Measurements from ENCODE around the gene TRIM6.
"Not testable (repeated sequence)": the region's sequence is repeated elsewhere in the genome, so short reads cannot be mapped to it uniquely, and the experiment has no call there.

TRIM6 gene

GRCh38 chr11:5605849-5606248, 9.4 kb downstream of the TRIM6 start:
- DNase-seq, result no peak

DNA sequence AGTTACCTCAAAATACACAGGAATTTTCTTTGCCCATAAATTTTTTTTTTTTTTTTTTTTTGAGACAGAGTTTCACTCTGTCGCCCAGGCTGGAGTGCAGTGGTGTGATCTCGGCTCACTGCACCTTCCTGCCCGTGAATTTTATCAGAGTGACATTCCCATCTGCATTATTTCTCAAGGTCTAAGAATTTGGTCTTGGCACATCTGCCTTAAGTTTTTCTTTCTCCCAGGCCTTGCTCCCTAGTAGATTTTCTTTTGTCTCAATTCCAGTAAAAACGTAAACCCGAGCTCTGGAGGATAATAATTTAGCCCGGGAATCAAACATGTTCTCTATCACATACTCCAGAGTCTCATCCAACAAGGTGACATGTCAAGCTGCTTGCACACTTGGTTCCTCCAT, 12.4 kb downstream of the TRIM6 start:
- no peak for DNase-seq

DNA sequence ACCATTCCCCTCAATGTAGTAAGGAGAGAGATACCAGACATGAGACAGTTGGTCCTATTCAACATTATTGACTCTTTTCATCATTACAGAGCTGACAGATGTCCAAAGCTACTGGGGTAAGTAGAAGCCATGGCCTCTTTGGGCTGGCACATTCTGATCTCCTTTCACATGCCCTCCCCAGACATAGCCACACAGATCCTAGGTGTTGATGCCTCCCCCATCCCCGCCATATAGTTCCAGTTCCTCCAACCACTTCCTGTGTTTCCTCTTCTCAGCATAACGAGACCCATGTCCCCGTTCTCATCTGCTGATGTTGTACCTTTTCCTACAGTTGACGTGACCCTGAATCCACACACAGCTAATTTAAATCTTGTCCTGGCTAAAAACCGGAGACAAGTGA, 14.0 kb downstream of the TRIM6 start:
- DNase-seq, result no peak

- DNase-seq, result no peak
These were observed 15.2 kb downstream of the TRIM6 start for GRCh38 chr11:5611627-5612026.

DNA sequence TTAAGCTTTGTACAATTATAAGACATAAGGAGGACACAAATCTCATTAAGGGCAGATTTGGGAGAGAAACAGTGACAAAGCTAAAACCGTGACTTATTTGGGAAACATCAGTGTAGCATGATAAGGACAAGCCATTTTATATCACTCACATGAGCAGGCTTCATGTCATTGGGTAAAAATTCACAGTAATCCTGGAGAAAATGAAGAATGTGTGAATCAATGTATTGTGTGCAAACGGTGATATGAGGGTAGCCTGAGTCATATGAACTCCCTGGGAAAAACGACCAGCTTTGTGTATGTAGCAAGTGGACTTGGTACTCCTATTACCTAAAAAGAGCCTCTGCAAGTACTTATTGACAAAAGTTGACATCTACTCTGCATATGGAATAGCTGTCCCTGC, 22.4 kb downstream of the TRIM6 start:
- no peak for DNase-seq

DNA sequence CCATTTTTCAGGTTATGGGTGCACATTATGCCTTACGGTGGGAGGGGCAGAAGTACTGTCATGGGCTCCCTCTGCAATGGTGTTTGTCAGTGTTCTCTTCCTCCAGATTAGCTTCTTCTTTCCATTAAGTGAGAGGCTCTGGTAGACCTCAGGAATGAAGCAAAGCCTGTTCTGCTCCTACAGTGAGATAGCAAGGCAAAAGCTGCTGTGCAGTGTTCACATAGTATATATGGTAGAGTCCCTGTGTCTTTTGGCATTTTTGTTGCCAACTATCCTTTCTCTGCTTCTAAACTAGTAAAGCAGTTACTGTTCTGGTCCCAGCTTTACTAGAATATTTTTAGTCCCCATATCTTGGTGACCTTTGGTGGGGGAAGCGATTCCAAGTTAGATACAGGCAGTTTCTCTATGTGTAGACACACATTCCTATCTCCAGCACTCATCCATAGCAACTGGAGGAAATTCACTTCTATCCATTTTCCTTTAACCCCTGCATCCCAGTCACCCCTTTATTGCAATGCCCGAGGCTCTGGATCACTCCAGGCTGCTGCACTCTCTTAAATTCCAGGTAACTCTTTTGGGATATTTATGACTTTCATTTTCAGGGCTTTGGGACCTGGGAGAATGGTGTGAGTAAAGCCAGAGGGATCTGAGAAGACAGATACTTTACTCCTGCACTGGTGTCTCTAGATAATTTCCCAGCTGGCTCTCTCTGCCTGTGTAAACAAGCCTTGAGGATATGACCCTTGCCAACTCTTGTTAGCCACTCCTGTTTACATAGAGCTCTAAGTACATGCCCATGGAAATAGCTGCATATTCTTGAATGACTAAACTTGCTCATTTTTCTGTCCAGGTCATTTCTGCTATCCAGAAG, 24.4 kb downstream of the TRIM6 start:
- no peak for DNase-seq

DNA sequence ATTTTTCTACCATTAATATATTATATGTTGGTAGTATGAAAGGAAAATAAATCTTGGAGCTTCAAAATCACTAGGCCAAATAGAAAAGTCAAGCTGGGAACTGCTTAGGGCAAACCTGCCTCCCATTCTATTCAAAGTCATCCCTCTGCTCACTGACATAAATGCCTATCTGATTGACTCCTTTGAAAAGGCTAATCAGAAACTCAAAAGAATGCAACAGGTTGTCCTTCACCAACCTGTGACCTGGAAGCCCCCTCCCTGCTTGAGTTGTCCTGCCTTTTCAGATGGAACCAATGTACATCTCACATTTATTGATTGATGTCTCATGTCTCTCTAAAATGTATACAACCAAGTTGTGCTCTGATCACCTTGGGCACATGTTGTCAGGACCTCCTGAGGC, 25.1 kb downstream of the TRIM6 start:
- no peak for DNase-seq

DNA sequence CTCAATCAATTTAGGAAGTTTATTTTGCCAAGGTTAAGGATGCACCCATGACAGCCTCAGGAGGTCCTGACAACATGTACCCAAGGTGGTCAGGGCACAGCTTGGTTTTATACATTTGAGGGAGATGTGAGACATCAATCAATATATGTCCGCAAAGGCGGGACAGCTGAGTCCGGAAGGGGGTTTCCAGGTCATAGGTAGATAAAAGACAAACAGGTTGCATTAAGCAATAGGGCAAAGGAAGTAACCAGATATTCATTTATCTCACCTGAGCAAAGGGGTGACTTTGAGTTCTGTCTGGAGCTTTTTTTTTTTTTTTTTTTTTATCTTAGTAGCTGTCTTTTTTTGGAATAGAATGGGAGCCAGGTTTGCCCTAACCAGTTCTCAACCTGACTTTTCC, 26.4 kb downstream of the TRIM6 start:
- no peak for DNase-seq

DNA sequence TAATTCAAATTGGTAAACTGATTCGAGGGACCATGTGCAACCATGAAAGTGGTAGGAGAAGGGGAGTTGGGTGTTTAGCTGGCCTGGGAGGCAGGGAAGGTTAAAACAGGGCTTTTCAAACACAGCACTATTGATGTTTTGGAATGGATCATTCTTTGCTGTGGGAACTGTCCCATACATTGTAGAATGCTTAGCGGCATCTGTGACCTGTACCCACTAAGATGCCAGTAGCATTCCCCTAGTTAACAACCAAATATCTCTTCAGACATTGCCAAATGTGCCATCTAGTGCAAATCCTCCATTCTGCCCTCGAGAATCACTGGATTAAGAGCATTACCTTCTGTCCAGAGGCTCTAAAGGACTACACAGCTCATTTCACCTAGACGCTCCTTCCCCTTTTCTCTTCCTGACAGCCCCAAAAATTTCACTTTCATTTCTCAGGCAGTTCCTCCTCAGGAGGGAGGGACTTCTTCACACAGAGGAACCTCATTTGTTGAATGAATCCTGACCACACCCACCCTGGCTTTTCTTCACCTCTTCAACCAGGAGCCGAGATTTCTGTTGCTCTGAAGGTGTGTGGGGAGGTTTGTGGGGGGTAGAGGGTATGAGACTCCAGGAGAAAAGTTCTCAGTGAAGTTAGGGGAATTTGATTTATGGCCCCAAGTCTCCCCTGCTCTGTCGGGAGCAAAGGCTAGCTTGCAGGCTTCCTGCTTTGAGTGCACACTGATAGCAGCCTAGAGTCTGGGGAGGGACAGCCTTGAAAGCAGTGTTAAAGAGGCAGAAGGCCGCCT, 28.2 kb downstream of the TRIM6 start, which contains the start of gene TRIM34:
Gene TRIM34, plus strand, starts transcription at position 513 of the 791 bp plus-strand sequence. CDS start 7,331 bp downstream, outside the sequence.
- DNase-seq, result peak; percentile 93

DNA sequence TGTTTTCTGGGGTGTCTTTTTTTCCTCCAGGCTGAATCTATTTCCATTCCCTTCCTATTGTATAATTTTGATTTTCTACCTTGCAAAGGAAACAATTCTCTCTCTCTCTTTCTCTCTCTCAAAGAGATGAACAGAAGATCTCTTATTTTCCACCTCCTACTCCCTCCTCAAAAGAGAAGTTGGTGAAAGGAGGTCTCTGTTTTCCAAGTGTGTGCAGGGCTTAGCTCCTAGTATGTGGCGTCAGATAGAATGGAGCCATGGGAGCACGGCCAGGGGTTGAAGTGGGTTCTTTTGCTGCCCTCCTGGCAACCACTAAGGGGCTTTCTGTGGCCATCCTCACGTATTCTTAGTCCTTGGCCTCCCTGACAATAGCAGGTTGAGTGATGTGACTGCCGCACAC, 28.8 kb downstream of the TRIM6 start:
- DNase-seq, result no peak

GRCh38 chr11:5626196-5626595, 29.8 kb downstream of the TRIM6 start:
- no peak for DNase-seq

DNA sequence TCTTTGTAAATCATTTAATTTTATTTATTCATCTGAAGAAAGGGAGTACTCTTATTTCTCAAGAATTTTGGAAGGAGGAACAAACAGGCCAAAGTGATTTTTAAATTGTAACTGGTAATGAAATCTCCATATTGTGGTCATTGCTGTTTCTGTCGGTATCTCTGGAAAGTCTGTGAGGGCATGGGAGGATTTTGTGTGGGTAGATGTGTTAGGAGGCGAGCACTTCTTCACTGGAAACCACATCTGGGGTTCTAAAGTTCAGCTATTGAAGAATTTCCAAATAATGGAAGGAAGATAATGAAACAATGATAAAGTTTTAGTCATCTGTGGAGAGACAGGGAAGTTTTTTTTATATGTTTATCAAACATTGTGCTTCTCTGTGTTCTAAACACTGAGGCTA, 35.0 kb downstream of the TRIM6 start:
- DNase-seq, result no peak

DNA sequence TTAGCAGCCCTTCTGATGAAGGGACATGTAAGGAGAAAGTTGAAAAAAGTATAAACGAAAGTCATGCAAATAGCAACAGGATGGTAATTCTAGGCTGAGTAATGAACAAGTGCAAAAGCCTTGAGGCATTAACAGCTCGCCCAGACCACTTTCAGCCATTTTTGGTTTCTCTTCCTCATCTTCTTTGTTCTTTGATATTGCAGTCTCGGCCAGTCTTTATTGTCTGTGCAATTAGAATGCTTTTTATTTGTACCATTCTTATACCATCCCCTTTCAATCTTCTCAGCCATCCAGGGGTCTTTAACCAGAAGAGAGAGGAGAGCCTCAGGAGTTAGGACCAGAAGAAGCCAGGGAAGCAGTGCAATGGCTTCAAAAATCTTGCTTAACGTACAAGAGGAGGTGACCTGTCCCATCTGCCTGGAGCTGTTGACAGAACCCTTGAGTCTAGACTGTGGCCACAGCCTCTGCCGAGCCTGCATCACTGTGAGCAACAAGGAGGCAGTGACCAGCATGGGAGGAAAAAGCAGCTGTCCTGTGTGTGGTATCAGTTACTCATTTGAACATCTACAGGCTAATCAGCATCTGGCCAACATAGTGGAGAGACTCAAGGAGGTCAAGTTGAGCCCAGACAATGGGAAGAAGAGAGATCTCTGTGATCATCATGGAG, 35.7 kb downstream of the TRIM6 start:
- no peak for DNase-seq

DNA sequence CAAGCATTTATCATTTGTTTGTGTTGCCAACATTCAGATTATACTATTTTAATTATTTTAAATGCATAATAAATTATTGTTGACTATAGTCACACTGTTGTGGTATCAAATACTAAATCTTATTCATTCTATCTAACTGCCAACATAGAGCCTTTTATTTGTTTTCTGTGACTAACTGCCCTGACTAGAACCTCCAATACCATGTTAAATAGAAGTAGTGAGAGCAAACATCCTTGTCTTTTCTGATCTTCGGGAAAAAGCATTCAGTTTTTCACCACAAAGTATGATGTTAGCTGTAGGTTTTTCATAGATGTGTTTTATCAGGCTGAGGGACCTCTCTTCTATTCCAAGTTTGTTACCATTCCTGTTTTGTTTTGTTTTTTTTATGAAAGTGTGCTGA, 43.5 kb downstream of the TRIM6 start:
- no peak for DNase-seq

GRCh38 chr11:5643585-5643984, 47.1 kb downstream of the TRIM6 start:
- DNase-seq, result no peak

GRCh38 chr11:5646139-5646538, 49.7 kb downstream of the TRIM6 start:
- DNase-seq, result no peak

DNA sequence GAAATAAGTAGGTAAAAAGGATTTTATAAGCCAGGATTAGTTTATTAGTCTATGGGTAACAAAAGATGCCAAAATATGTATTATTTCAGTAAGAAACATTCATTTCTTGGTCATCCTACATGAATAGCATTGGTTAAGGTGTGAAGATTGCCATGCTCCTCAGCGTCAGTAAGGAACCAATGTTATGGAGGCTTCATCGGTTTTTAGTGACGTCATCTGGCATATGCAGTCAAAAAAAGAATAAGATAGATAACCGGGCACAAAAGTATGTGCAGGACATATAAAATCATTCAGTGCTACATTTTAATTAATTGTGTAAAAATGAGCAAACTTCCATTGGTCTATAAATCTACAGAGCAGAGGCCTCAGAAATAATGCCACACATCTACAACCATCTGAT, 59.0 kb downstream of the TRIM6 start:
- DNase-seq, result no peak

GRCh38 chr11:5656956-5657355, 60.5 kb downstream of the TRIM6 start:
- DNase-seq, result not testable (repeated sequence)

GRCh38 chr11:5658318-5658717, 61.9 kb downstream of the TRIM6 start:
- DNase-seq, result no peak

Data from hematopoietic multipotent progenitor cell treated with erythropoietin and hydrocortisone succinate and interleukin-3 and kit ligand, for 4 days (in vitro differentiated cells).